ENCODE results near the gene NPIPA7. TPM values are rescaled to one million over a fixed set of nuclear protein-coding genes. Genes with fewer than 3 reads are reported as not detected.
"Not testable (repeated sequence)": the region's sequence is repeated elsewhere in the genome, so short reads cannot be mapped to it uniquely, and the experiment has no call there.

Gene NPIPA7
- total RNA-seq, 2 experiments from 2014 or later, result 2.0 to 14.4 TPM

GRCh38 chr16:16364701-16365100 lies 14.2 kb upstream of the NPIPA7 start:
- H3K27ac ChIP-seq (ENCODE audit: low read depth, low read length, poor library complexity, severe bottlenecking); H3K9me2 ChIP-seq (ENCODE audit: insufficient read depth, low read length); H3K36me3 ChIP-seq (ENCODE audit: insufficient read depth, low read length); H3K9me3 ChIP-seq (ENCODE audit: low read length); H3K79me2 ChIP-seq (ENCODE audit: insufficient read depth, low read depth, low read length); BruUV-seq (replicated peaks); H3K4me2 ChIP-seq (ENCODE audit: low read length); H3K4me1 ChIP-seq (ENCODE audit: insufficient read depth, low read length, poor library complexity, severe bottlenecking); H4K20me1 ChIP-seq (ENCODE audit: insufficient read depth, low read length); H3K4me3 ChIP-seq (ENCODE audit: low read depth, low read length, poor library complexity, severe bottlenecking); DNase-seq (ENCODE audit: low spot score); CTCF ChIA-PET (ENCODE audit: unreplicated experiment); intact Hi-C loops (cut with micrococcal nuclease; ENCODE audit: unreplicated experiment); H2AFZ ChIP-seq (ENCODE audit: low read length); POLR2A ChIA-PET: not testable (repeated sequence)

GRCh38 chr16:16365319-16365718 lies 13.6 kb upstream of the NPIPA7 start:
- H3K79me2 ChIP-seq (ENCODE audit: insufficient read depth, low read depth, low read length); POLR2A ChIA-PET; H3K4me1 ChIP-seq (ENCODE audit: insufficient read depth, low read length, poor library complexity, severe bottlenecking); H3K4me3 ChIP-seq (ENCODE audit: low read depth, low read length, poor library complexity, severe bottlenecking); H3K4me2 ChIP-seq (ENCODE audit: low read length); H3K36me3 ChIP-seq (ENCODE audit: insufficient read depth, low read length); H2AFZ ChIP-seq (ENCODE audit: low read length); BruUV-seq (replicated peaks); CTCF ChIA-PET (ENCODE audit: unreplicated experiment); H3K9me3 ChIP-seq (ENCODE audit: low read length); H3K9me2 ChIP-seq (ENCODE audit: insufficient read depth, low read length); H3K27ac ChIP-seq (ENCODE audit: low read depth, low read length, poor library complexity, severe bottlenecking); DNase-seq (ENCODE audit: low spot score); intact Hi-C loops (cut with micrococcal nuclease; ENCODE audit: unreplicated experiment); H4K20me1 ChIP-seq (ENCODE audit: insufficient read depth, low read length): not testable (repeated sequence)

- DNase-seq (ENCODE audit: low spot score); BruUV-seq (replicated peaks); H3K4me3 ChIP-seq (ENCODE audit: low read depth, low read length, poor library complexity, severe bottlenecking); H3K27ac ChIP-seq (ENCODE audit: low read depth, low read length, poor library complexity, severe bottlenecking); H3K4me1 ChIP-seq (ENCODE audit: insufficient read depth, low read length, poor library complexity, severe bottlenecking); POLR2A ChIA-PET; intact Hi-C loops (cut with micrococcal nuclease; ENCODE audit: unreplicated experiment); H3K36me3 ChIP-seq (ENCODE audit: insufficient read depth, low read length); H3K9me3 ChIP-seq (ENCODE audit: low read length); H3K79me2 ChIP-seq (ENCODE audit: insufficient read depth, low read depth, low read length); H2AFZ ChIP-seq (ENCODE audit: low read length); H4K20me1 ChIP-seq (ENCODE audit: insufficient read depth, low read length); H3K9me2 ChIP-seq (ENCODE audit: insufficient read depth, low read length); H3K4me2 ChIP-seq (ENCODE audit: low read length); CTCF ChIA-PET (ENCODE audit: unreplicated experiment): not testable (repeated sequence)
These were observed 13.1 kb upstream of the NPIPA7 start for GRCh38 chr16:16365851-16366250.

- H3K9me3 ChIP-seq (ENCODE audit: low read length); DNase-seq (ENCODE audit: low spot score); H3K9me2 ChIP-seq (ENCODE audit: insufficient read depth, low read length); H3K4me1 ChIP-seq (ENCODE audit: insufficient read depth, low read length, poor library complexity, severe bottlenecking); H3K4me2 ChIP-seq (ENCODE audit: low read length); POLR2A ChIA-PET; H3K4me3 ChIP-seq (ENCODE audit: low read depth, low read length, poor library complexity, severe bottlenecking); H3K36me3 ChIP-seq (ENCODE audit: insufficient read depth, low read length); H3K27ac ChIP-seq (ENCODE audit: low read depth, low read length, poor library complexity, severe bottlenecking); BruUV-seq (replicated peaks); H3K79me2 ChIP-seq (ENCODE audit: insufficient read depth, low read depth, low read length); H4K20me1 ChIP-seq (ENCODE audit: insufficient read depth, low read length); intact Hi-C loops (cut with micrococcal nuclease; ENCODE audit: unreplicated experiment); CTCF ChIA-PET (ENCODE audit: unreplicated experiment); H2AFZ ChIP-seq (ENCODE audit: low read length): not testable (repeated sequence)
These were observed 12.2 kb upstream of the NPIPA7 start for GRCh38 chr16:16366552-16367284.

GRCh38 chr16:16367285-16367628 lies 11.7 kb upstream of the NPIPA7 start:
- intact Hi-C loops (cut with micrococcal nuclease; ENCODE audit: unreplicated experiment); H3K79me2 ChIP-seq (ENCODE audit: insufficient read depth, low read depth, low read length); H4K20me1 ChIP-seq (ENCODE audit: insufficient read depth, low read length); H3K9me3 ChIP-seq (ENCODE audit: low read length); H3K9me2 ChIP-seq (ENCODE audit: insufficient read depth, low read length); H3K36me3 ChIP-seq (ENCODE audit: insufficient read depth, low read length); H3K4me1 ChIP-seq (ENCODE audit: insufficient read depth, low read length, poor library complexity, severe bottlenecking); H3K4me2 ChIP-seq (ENCODE audit: low read length); BruUV-seq (replicated peaks); H3K27ac ChIP-seq (ENCODE audit: low read depth, low read length, poor library complexity, severe bottlenecking); DNase-seq (ENCODE audit: low spot score); POLR2A ChIA-PET; H3K4me3 ChIP-seq (ENCODE audit: low read depth, low read length, poor library complexity, severe bottlenecking); H2AFZ ChIP-seq (ENCODE audit: low read length); CTCF ChIA-PET (ENCODE audit: unreplicated experiment): not testable (repeated sequence)

- POLR2A ChIA-PET, result not testable (repeated sequence)
These were observed 9.7 kb upstream of the NPIPA7 start for GRCh38 chr16:16369081-16369856.

More at GRCh38 chr16:16369081-16369856, 9.7 kb upstream of the NPIPA7 start:
- H4K20me1 ChIP-seq (ENCODE audit: insufficient read depth, low read length); H2AFZ ChIP-seq (ENCODE audit: low read length); BruUV-seq (replicated peaks); CTCF ChIA-PET (ENCODE audit: unreplicated experiment); H3K4me3 ChIP-seq (ENCODE audit: low read depth, low read length, poor library complexity, severe bottlenecking); intact Hi-C loops (cut with micrococcal nuclease; ENCODE audit: unreplicated experiment); H3K4me2 ChIP-seq (ENCODE audit: low read length); H3K4me1 ChIP-seq (ENCODE audit: insufficient read depth, low read length, poor library complexity, severe bottlenecking); H3K9me2 ChIP-seq (ENCODE audit: insufficient read depth, low read length); H3K36me3 ChIP-seq (ENCODE audit: insufficient read depth, low read length); H3K79me2 ChIP-seq (ENCODE audit: insufficient read depth, low read depth, low read length); H3K9me3 ChIP-seq (ENCODE audit: low read length); H3K27ac ChIP-seq (ENCODE audit: low read depth, low read length, poor library complexity, severe bottlenecking): not testable (repeated sequence)
- DNase-seq (ENCODE audit: low spot score), result peak; percentile 0
